HepG2 (cell line): Measurements from ENCODE around the gene SMCHD1.
"Not testable (repeated sequence)": the region's sequence is repeated elsewhere in the genome, so short reads cannot be mapped to it uniquely, and the experiment has no call there.

Source experiments
- ETS1 ChIP-seq: sonication (generic); formaldehyde crosslinking; IDR thresholded peaks from 2 replicates; pipeline ENCODE4 v1.4.0; 2020; ENCODE audit warnings: missing genetic modification reagents
- EZH2 ChIP-seq: conservative IDR thresholded peaks from 2 replicates; pipeline ENCODE4 v1.6.1; 2012; ENCODE audit warnings: mild to moderate bottlenecking, low read depth, low read length, moderate library complexity
- NBN ChIP-seq: fragments of 450-650 bp; conservative IDR thresholded peaks from 2 replicates; pipeline ENCODE4 v1.6.1; 2017
- REST ChIP-seq, 2 experiments: IDR thresholded peaks; 2 replicates each; pipeline ENCODE4 v1.6.1; 2011 to 2012; ENCODE audit warnings: low read length in 2 of 2, borderline replicate concordance in 1 of 2, low read depth in 1 of 2, mild to moderate bottlenecking in 1 of 2, moderate library complexity in 1 of 2
- ZBTB21 ChIP-seq: sonication (generic); formaldehyde crosslinking; IDR thresholded peaks from 2 replicates; pipeline ENCODE4 v1.4.0; 2020; ENCODE audit warnings: missing genetic modification reagents
- ZNF317 ChIP-seq: sonication (generic); formaldehyde crosslinking; IDR thresholded peaks from 2 replicates; pipeline ENCODE4 v1.5.0; 2020; ENCODE audit warnings: mild to moderate bottlenecking, missing genetic modification reagents
- ZNF710 ChIP-seq: sonication (generic); formaldehyde crosslinking; IDR thresholded peaks from 2 replicates; pipeline ENCODE4 v1.5.0; 2020; ENCODE audit warnings: mild to moderate bottlenecking, missing genetic modification reagents, borderline replicate concordance

GRCh38 chr18:2837290-2837689, 181.8 kb downstream of the SMCHD1 start:
- not testable (repeated sequence) for TF ChIP-seq NBN; REST (IDR thresholded peaks at IDR 0.05; ENCODE audit: borderline replicate concordance in 1 of 2, low read depth in 1 of 2, low read length in 2 of 2); ZNF710 (CRISPR knock-in tag); ZNF317; ETS1 (CRISPR knock-in tag); EZH2; ZBTB21 (CRISPR knock-in tag)
